IMR-90 (cell line): ENCODE results near the gene XPO6.

ENCODE experiments used
- BHLHE40 ChIP-seq: fragments of 150-350 bp; IDR thresholded peaks from 2 replicates; pipeline ENCODE4 v1.6.1; 2016; ENCODE audit warnings: mild to moderate bottlenecking, low read depth, low read length
- CHD1 ChIP-seq: IDR thresholded peaks from 2 replicates; pipeline ENCODE4 v1.6.1; 2012; ENCODE audit warnings: low read depth, low read length, improper control_type of control experiment
- MAFK ChIP-seq: IDR thresholded peaks from 2 replicates; pipeline ENCODE4 v1.6.1; 2012; ENCODE audit warnings: low read depth, low read length, improper control_type of control experiment
- MAZ ChIP-seq: IDR thresholded peaks from 2 replicates; pipeline ENCODE4 v1.6.1; 2012; ENCODE audit warnings: low read depth, mild to moderate bottlenecking, low read length, improper control_type of control experiment, moderate library complexity, borderline replicate concordance
- MXI1 ChIP-seq: IDR thresholded peaks from 2 replicates; pipeline ENCODE4 v1.6.1; 2012; ENCODE audit warnings: low read depth, mild to moderate bottlenecking, low read length, moderate library complexity, borderline replicate concordance
- NFE2L2 ChIP-seq: fragments of 150-350 bp; IDR thresholded peaks from 2 replicates; pipeline ENCODE4 v1.6.1; 2016; ENCODE audit warnings: low read depth, mild to moderate bottlenecking, low read length
- POLR2A ChIP-seq: IDR thresholded peaks from 2 replicates; pipeline ENCODE4 v1.6.1; 2012; ENCODE audit warnings: mild to moderate bottlenecking, low read depth, low read length
- RAD21 ChIP-seq: IDR thresholded peaks from 2 replicates; pipeline ENCODE4 v1.6.1; 2012; ENCODE audit warnings: low read length, improper control_type of control experiment
- RFX5 ChIP-seq: IDR thresholded peaks from 2 replicates; pipeline ENCODE4 v1.8.0; 2012; ENCODE audit warnings: low read depth, mild to moderate bottlenecking, low read length, moderate library complexity
- USF2 ChIP-seq: fragments of 150-350 bp; IDR thresholded peaks from 2 replicates; pipeline ENCODE4 v1.6.1; 2017; ENCODE audit warnings: mild to moderate bottlenecking, antibody characterized with exemption, low read length, low read depth
- TF ChIP-seq, protein P1 (sequence below): conservative IDR thresholded peaks from 2 replicates; pipeline ENCODE4 v1.5.1; 2012; ENCODE audit warnings: mild to moderate bottlenecking, low read depth, low read length, improper control_type of control experiment
- TF ChIP-seq, protein P2 (sequence below): fragments of 150-350 bp; IDR thresholded peaks from 2 replicates; pipeline ENCODE4 v1.6.1; 2016; ENCODE audit warnings: low read depth, mild to moderate bottlenecking, low read length, moderate library complexity, borderline replicate concordance

GRCh38 chr16:28213396-28213795 is 1.6 kb upstream of the XPO6 start:
- TF ChIP-seq POLR2A: no peak
- TF ChIP-seq, protein P1, sequence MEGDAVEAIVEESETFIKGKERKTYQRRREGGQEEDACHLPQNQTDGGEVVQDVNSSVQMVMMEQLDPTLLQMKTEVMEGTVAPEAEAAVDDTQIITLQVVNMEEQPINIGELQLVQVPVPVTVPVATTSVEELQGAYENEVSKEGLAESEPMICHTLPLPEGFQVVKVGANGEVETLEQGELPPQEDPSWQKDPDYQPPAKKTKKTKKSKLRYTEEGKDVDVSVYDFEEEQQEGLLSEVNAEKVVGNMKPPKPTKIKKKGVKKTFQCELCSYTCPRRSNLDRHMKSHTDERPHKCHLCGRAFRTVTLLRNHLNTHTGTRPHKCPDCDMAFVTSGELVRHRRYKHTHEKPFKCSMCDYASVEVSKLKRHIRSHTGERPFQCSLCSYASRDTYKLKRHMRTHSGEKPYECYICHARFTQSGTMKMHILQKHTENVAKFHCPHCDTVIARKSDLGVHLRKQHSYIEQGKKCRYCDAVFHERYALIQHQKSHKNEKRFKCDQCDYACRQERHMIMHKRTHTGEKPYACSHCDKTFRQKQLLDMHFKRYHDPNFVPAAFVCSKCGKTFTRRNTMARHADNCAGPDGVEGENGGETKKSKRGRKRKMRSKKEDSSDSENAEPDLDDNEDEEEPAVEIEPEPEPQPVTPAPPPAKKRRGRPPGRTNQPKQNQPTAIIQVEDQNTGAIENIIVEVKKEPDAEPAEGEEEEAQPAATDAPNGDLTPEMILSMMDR: no peak
- TF ChIP-seq MAFK: no peak
- no peak for TF ChIP-seq RFX5
- TF ChIP-seq MAZ: no peak
- TF ChIP-seq USF2: no peak
- TF ChIP-seq NFE2L2: no peak
- no peak for TF ChIP-seq MXI1
- no peak for TF ChIP-seq CHD1
- TF ChIP-seq BHLHE40: no peak
- no peak for TF ChIP-seq RAD21
- TF ChIP-seq, protein P2, sequence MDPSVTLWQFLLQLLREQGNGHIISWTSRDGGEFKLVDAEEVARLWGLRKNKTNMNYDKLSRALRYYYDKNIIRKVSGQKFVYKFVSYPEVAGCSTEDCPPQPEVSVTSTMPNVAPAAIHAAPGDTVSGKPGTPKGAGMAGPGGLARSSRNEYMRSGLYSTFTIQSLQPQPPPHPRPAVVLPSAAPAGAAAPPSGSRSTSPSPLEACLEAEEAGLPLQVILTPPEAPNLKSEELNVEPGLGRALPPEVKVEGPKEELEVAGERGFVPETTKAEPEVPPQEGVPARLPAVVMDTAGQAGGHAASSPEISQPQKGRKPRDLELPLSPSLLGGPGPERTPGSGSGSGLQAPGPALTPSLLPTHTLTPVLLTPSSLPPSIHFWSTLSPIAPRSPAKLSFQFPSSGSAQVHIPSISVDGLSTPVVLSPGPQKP: no peak
